ENCODE data around the gene EIF5. TPM values are rescaled to one million over a fixed set of nuclear protein-coding genes. Genes with fewer than 3 reads are reported as not detected.

Gene EIF5
- total RNA-seq, 1 experiment from 2014 or later = 327 TPM

GRCh38 chr14:103343164-103343879 is 9.3 kb downstream of the EIF5 start:
- Mint-ChIP-seq H3K4me3 (ENCODE audit: unreplicated experiment) (no peak overlapping the region), H3K27ac (ENCODE audit: low read depth, unreplicated experiment) (no peak overlapping the region), H3K36me3 (ENCODE audit: insufficient read depth, unreplicated experiment) (peaks cover 71% of the 10 kb centered on the region), H3K9me3 (ENCODE audit: unreplicated experiment) (no peaks in the 10 kb centered on the region), H3K27me3 (ENCODE audit: insufficient read depth, unreplicated experiment) (no peaks in the 10 kb centered on the region), H3K4me1 (ENCODE audit: insufficient read depth, unreplicated experiment) (peaks cover 3% of the 10 kb centered on the region)
- POLR2A ChIA-PET = interaction anchor here (0.9 to 6.2 kb wide), 6 partner anchors 9 to 48 kb away, joined by 3 to 49 read pairs (median 11); partner anchors contain the start of gene EIF5
- BruUV-seq (replicated peaks) = no TSS peak
- intact Hi-C loops (cut with micrococcal nuclease) = no loop called here
- CTCF ChIA-PET = interaction anchor here (0.9 to 1.1 kb wide), 3 partner anchors 11 to 238 kb away, joined by 4 to 7 read pairs (median 6); no protein-coding TSS in a partner anchor
- DNase-seq (ENCODE audit: unreplicated experiment) = no peak
- TF ChIP-seq CTCF (IDR thresholded peaks at IDR 0.05; ENCODE audit: unreplicated experiment) = no peak

GRCh38 chr14:103343905-103344797 is 10.1 kb downstream of the EIF5 start:
- TF ChIP-seq CTCF (IDR thresholded peaks at IDR 0.05; ENCODE audit: unreplicated experiment) = no peak
- intact Hi-C loops (cut with micrococcal nuclease) = no loop called here
- no peak overlapping the region for H3K4me3 Mint-ChIP-seq (ENCODE audit: unreplicated experiment)
- POLR2A ChIA-PET = interaction anchor here (0.7 to 6.2 kb wide), 10 partner anchors 9 to 47 kb away, joined by 3 to 49 read pairs (median 6); partner anchors contain the start of gene EIF5
- H3K27ac Mint-ChIP-seq (ENCODE audit: low read depth, unreplicated experiment) = no peak overlapping the region
- CTCF ChIA-PET = interaction anchor here (0.8 to 1.4 kb wide), 5 partner anchors 11 to 239 kb away, joined by 4 to 7 read pairs (median 5); no protein-coding TSS in a partner anchor
- BruUV-seq (replicated peaks) = no TSS peak
- DNase-seq (ENCODE audit: unreplicated experiment) = no peak
- no peaks in the 10 kb centered on the region for H3K27me3 Mint-ChIP-seq (ENCODE audit: insufficient read depth, unreplicated experiment)
- H3K9me3 Mint-ChIP-seq (ENCODE audit: unreplicated experiment) = no peaks in the 10 kb centered on the region
- peaks cover 63% of the 10 kb centered on the region for H3K36me3 Mint-ChIP-seq (ENCODE audit: insufficient read depth, unreplicated experiment)
- H3K4me1 Mint-ChIP-seq (ENCODE audit: insufficient read depth, unreplicated experiment) = no peaks in the 10 kb centered on the region

- BruUV-seq (replicated peaks) = no TSS peak
- no peaks in the 10 kb centered on the region for H3K4me1 Mint-ChIP-seq (ENCODE audit: insufficient read depth, unreplicated experiment)
- H3K27ac Mint-ChIP-seq (ENCODE audit: low read depth, unreplicated experiment) = no peak overlapping the region
These were observed 12.2 kb downstream of the EIF5 start for GRCh38 chr14:103346286-103346685.

More at GRCh38 chr14:103346286-103346685, 12.2 kb downstream of the EIF5 start:
- H3K4me3 Mint-ChIP-seq (ENCODE audit: unreplicated experiment) = no peak overlapping the region
- TF ChIP-seq CTCF (IDR thresholded peaks at IDR 0.05; ENCODE audit: unreplicated experiment) = no peak
- no peak for DNase-seq (ENCODE audit: unreplicated experiment)
- peaks cover 41% of the 10 kb centered on the region for H3K36me3 Mint-ChIP-seq (ENCODE audit: insufficient read depth, unreplicated experiment)
- no peaks in the 10 kb centered on the region for H3K27me3 Mint-ChIP-seq (ENCODE audit: insufficient read depth, unreplicated experiment)
- ChIA-PET CTCF (interaction anchor here (1.4 kb wide), 1 partner anchor 11 kb away, joined by 4 read pairs; no protein-coding TSS in a partner anchor), POLR2A (interaction anchor here (0.7 to 6.2 kb wide), 6 partner anchors 8 to 73 kb away, joined by 3 to 35 read pairs (median 9); no protein-coding TSS in a partner anchor)
- H3K9me3 Mint-ChIP-seq (ENCODE audit: unreplicated experiment) = no peaks in the 10 kb centered on the region
- intact Hi-C loops (cut with micrococcal nuclease) = no loop called here

All from MCF 10A (cell line).